CD14-positive monocyte (primary cell): ENCODE data around the gene SDCBP2. TPM values are rescaled to one million over a fixed set of nuclear protein-coding genes. Genes with fewer than 3 reads are reported as not detected.
A peak's percentile ranks its signal among the peaks of the same experiment; 100 is the strongest.

Experiments
- DNase-seq, 3 donors: peaks; one replicate each; pipeline ENCODE4 v3.0.0-alpha.2; 2011 to 2022
- H2AFZ ChIP-seq: 2 replicates; pipeline ENCODE4 v1.6.0; 2012; ENCODE audit warnings: mild to moderate bottlenecking, low read depth, low read length, inconsistent platforms; ENCODE audit not compliant: insufficient read depth, poor library complexity, severe bottlenecking
- H3K27ac ChIP-seq, 2 donors: 1 replicate in 1 of 2; 2 replicates in 1 of 2; pipeline ENCODE4 v1.5.1; 2012 to 2013; ENCODE audit warnings: low read length in 2 of 2, control low read depth in 1 of 2, inconsistent platforms in 1 of 2, low read depth in 1 of 2, mild to moderate bottlenecking in 1 of 2
- H3K27me3 ChIP-seq, 2 donors: one replicate each; pipeline versions ENCODE4 v1.6.0 to v1.6.1; 2011 to 2013; ENCODE audit warnings: low read length in 2 of 2; ENCODE audit not compliant: control insufficient read depth in 2 of 2, insufficient read depth in 2 of 2
- H3K36me3 ChIP-seq, 2 donors: replicated peaks in 1 of 2; 1 replicate in 1 of 2; 2 replicates in 1 of 2; pipeline versions ENCODE4 v1.5.1 to v1.6.1; 2012 to 2013; ENCODE audit warnings: low read length in 2 of 2, control low read depth in 1 of 2, inconsistent platforms in 1 of 2, mild to moderate bottlenecking in 1 of 2; ENCODE audit not compliant: insufficient read depth in 2 of 2, control insufficient read depth in 1 of 2
- H3K4me1 ChIP-seq, 2 donors: 1 replicate in 1 of 2; 2 replicates in 1 of 2; pipeline versions ENCODE4 v1.5.1 to v1.6.1; 2012 to 2013; ENCODE audit warnings: low read length in 2 of 2, control low read depth in 1 of 2, inconsistent platforms in 1 of 2, mild to moderate bottlenecking in 1 of 2, moderate library complexity in 1 of 2; ENCODE audit not compliant: insufficient read depth in 2 of 2, control insufficient read depth in 1 of 2
- H3K4me2 ChIP-seq: replicated peaks from 2 replicates; pipeline ENCODE3; 2012; ENCODE audit warnings: low read length, moderate library complexity, mild to moderate bottlenecking; ENCODE audit not compliant: poor library complexity, severe bottlenecking; ENCODE audit errors: extremely low read depth
- H3K4me3 ChIP-seq, 3 experiments: fragments of 200-600 bp in 1 of 3; sonication (generic) in 1 of 3; replicated peaks in 1 of 3; 1 replicate in 2 of 3; 2 replicates in 1 of 3; pipeline ENCODE4 v1.5.1; 2011 to 2013; ENCODE audit warnings: low read length in 3 of 3, mild to moderate bottlenecking in 3 of 3, control low read depth in 2 of 3, low read depth in 2 of 3, inconsistent platforms in 1 of 3, moderate library complexity in 1 of 3
- H3K79me2 ChIP-seq: 2 replicates; pipeline ENCODE4 v1.6.0; 2012; ENCODE audit warnings: mild to moderate bottlenecking, control low read depth, inconsistent platforms, low read length, moderate library complexity; ENCODE audit not compliant: insufficient read depth
- H3K9ac ChIP-seq: 2 replicates; pipeline ENCODE4 v1.6.0; 2017; ENCODE audit warnings: low read length, mild to moderate bottlenecking; ENCODE audit not compliant: insufficient read depth, poor library complexity, severe bottlenecking
- H3K9me3 ChIP-seq, 2 donors: replicated peaks in 1 of 2; 1 replicate in 1 of 2; 2 replicates in 1 of 2; pipeline versions ENCODE4 v1.5.1 to v1.6.1; 2012 to 2013; ENCODE audit warnings: low read length in 2 of 2, control low read depth in 1 of 2; ENCODE audit not compliant: control insufficient read depth in 1 of 2, insufficient read depth in 1 of 2
- H4K20me1 ChIP-seq: 2 replicates; pipeline ENCODE4 v1.6.0; 2012; ENCODE audit warnings: mild to moderate bottlenecking, low read length, control low read depth, moderate library complexity; ENCODE audit not compliant: insufficient read depth
- H3K27ac Mint-ChIP-seq, 7 donors: one replicate each; pipeline ENCODE4 v1.8.0; 2020; ENCODE audit warnings: mild to moderate bottlenecking in 7 of 7, mixed read lengths in 7 of 7, moderate library complexity in 6 of 7, inconsistent platforms in 2 of 7
- H3K27me3 Mint-ChIP-seq, 3 donors: one replicate each; pipeline ENCODE4 v1.8.0; 2021 to 2022; ENCODE audit warnings: low read depth in 3 of 3, mild to moderate bottlenecking in 3 of 3, mixed read lengths in 3 of 3, moderate library complexity in 3 of 3, inconsistent platforms in 1 of 3
- H3K36me3 Mint-ChIP-seq, 2 donors: one replicate each; pipeline ENCODE4 v1.8.0; 2020; ENCODE audit warnings: mixed read lengths in 2 of 2, inconsistent platforms in 1 of 2, mild to moderate bottlenecking in 1 of 2
- H3K4me1 Mint-ChIP-seq: one replicate; pipeline ENCODE4 v1.8.0; 2020; ENCODE audit warnings: mild to moderate bottlenecking, mixed read lengths
- H3K4me3 Mint-ChIP-seq, 2 donors: one replicate each; pipeline ENCODE4 v1.8.0; 2020; ENCODE audit warnings: mild to moderate bottlenecking in 2 of 2, mixed read lengths in 2 of 2, moderate library complexity in 1 of 2
- H3K9me3 Mint-ChIP-seq, 7 donors: one replicate each; pipeline ENCODE4 v1.8.0; 2020 to 2022; ENCODE audit warnings: mixed read lengths in 7 of 7, mild to moderate bottlenecking in 6 of 7, moderate library complexity in 6 of 7, inconsistent platforms in 2 of 7
- CTCF ChIP-seq: fragments of 200-600 bp; IDR thresholded peaks from one replicate; pipeline ENCODE4 v1.8.0; 2022; ENCODE audit warnings: antibody characterized with exemption, mild to moderate bottlenecking
- WGBS: methylation state at CpG from one replicate; pipeline ENCODE4 v1.1.5; 2013; ENCODE audit warnings: missing lambda C conversion rate; ENCODE audit not compliant: insufficient coverage; 5-methylcytosine and 5-hydroxymethylcytosine counted together
- intact Hi-C, 2 donors: fragments of 100-400 bp; cut with micrococcal nuclease; formaldehyde crosslinking; loops; one replicate each; pipeline versions ENCODE4 v1.15.0 to v1.15.1; 2023
- polyA plus RNA-seq, 3 donors: library from polyadenylated mRNA; depleted of rRNA in 1 of 3; unstranded in 2 of 3; stranded (reverse) in 1 of 3; fragments of 300-500 nt in 2 of 3; fragments of >200 nt in 1 of 3; fragmentation: Illumina TruSeq in 2 of 3; gene quantifications; 1 replicate in 2 of 3; 2 replicates in 1 of 3; pipeline ENCODE4 v1.2.3, GENCODE V29; 2012 to 2021

The SDCBP2 gene
- polyA plus RNA-seq, 3 donors = 0.69 to 1.0 (median 0.71) TPM

- H3K9ac ChIP-seq = no peak overlapping the region
- intact Hi-C loops = no loop called here
- no peak overlapping the region for H3K27ac Mint-ChIP-seq
- no peak for DNase-seq
- H3K4me2 ChIP-seq = no peak overlapping the region
- H3K4me3 ChIP-seq = no peak overlapping the region
- no peak overlapping the region for H3K27ac ChIP-seq
- no peaks in the 10 kb centered on the region for H3K9me3 ChIP-seq
- H3K4me1 ChIP-seq = no peaks in the 10 kb centered on the region
- no peaks in the 10 kb centered on the region for H4K20me1 ChIP-seq
- 86% methylated on average over 4 of the region's 5 CpGs for WGBS
- H3K9me3 Mint-ChIP-seq = peaks cover 0 to 2% (median 0%) of the 10 kb centered on the region in 7 donors
- no peak overlapping the region for H2AFZ ChIP-seq
- TF ChIP-seq CTCF = no peak
- H3K79me2 ChIP-seq = no peaks in the 10 kb centered on the region
- H3K27me3 Mint-ChIP-seq = peaks cover 0 to 7% (median 6%) of the 10 kb centered on the region in 3 donors
- no peaks in the 10 kb centered on the region for H3K27me3 ChIP-seq
- no peaks in the 10 kb centered on the region for H3K36me3 Mint-ChIP-seq
- no peak overlapping the region for H3K4me3 Mint-ChIP-seq
- no peaks in the 10 kb centered on the region for H3K4me1 Mint-ChIP-seq
- no peaks in the 10 kb centered on the region for H3K36me3 ChIP-seq
Observed at GRCh38 chr20:1291191-1291741, 37.7 kb downstream of the SDCBP2 start.

GRCh38 chr20:1287787-1288569, 41.0 kb downstream of the SDCBP2 start:
- Histone ChIP-seq H2AFZ (no peak overlapping the region), H3K36me3 (no peaks in the 10 kb centered on the region), H3K4me1 (no peaks in the 10 kb centered on the region), H4K20me1 (no peaks in the 10 kb centered on the region), H3K4me3 (no peak overlapping the region), H3K27me3 (no peaks in the 10 kb centered on the region), H3K9ac (no peak overlapping the region), H3K27ac (no peak overlapping the region), H3K9me3 (no peaks in the 10 kb centered on the region), H3K4me2 (no peak overlapping the region), H3K79me2 (no peaks in the 10 kb centered on the region)
- intact Hi-C loops = no loop called here
- 91% methylated on average over 6 of the region's 11 CpGs for WGBS
- Mint-ChIP-seq H3K27me3 (peaks cover 1 to 10% (median 7%) of the 10 kb centered on the region in 3 donors), H3K9me3 (peaks cover 0 to 2% (median 0%) of the 10 kb centered on the region in 7 donors), H3K27ac (peak overlapping the region in 1 of 7 donors; percentile 21), H3K4me1 (no peaks in the 10 kb centered on the region), H3K36me3 (no peaks in the 10 kb centered on the region), H3K4me3 (no peak overlapping the region)
- no peak for TF ChIP-seq CTCF
- no peak for DNase-seq
